8988T (cell line): ENCODE data around the gene PWWP2B.
A peak's percentile ranks its signal among the peaks of the same experiment; 100 is the strongest.
"Not testable (repeated sequence)": the region's sequence is repeated elsewhere in the genome, so short reads cannot be mapped to it uniquely, and the experiment has no call there.

Source experiments
- DNase-seq: peaks from one replicate; pipeline ENCODE4 v3.0.0; 2011

PWWP2B gene

GRCh38 chr10:132363921-132364593, 32.9 kb upstream of the PWWP2B start:
- DNase-seq: no peak

- DNase-seq: no peak
These were observed 32.4 kb upstream of the PWWP2B start for GRCh38 chr10:132364594-132364970.

- DNase-seq: no peak
These were observed 31.9 kb upstream of the PWWP2B start for GRCh38 chr10:132365102-132365501.

GRCh38 chr10:132366006-132366405, 31.0 kb upstream of the PWWP2B start:
- no peak for DNase-seq

GRCh38 chr10:132366499-132366898, 30.5 kb upstream of the PWWP2B start:
- no peak for DNase-seq

- DNase-seq: no peak
These were observed 28.6 kb upstream of the PWWP2B start for GRCh38 chr10:132368391-132368790.

GRCh38 chr10:132368881-132369635, 27.9 kb upstream of the PWWP2B start:
- DNase-seq: no peak

- DNase-seq: no peak
These were observed 27.3 kb upstream of the PWWP2B start for GRCh38 chr10:132369636-132370185.

- DNase-seq: no peak
These were observed 26.3 kb upstream of the PWWP2B start for GRCh38 chr10:132370426-132371340.

- no peak for DNase-seq
These were observed 25.3 kb upstream of the PWWP2B start for GRCh38 chr10:132371641-132372081.

GRCh38 chr10:132372516-132373095, 24.4 kb upstream of the PWWP2B start:
- no peak for DNase-seq

GRCh38 chr10:132373241-132373955, 23.6 kb upstream of the PWWP2B start:
- DNase-seq: no peak

GRCh38 chr10:132374176-132374575, 22.8 kb upstream of the PWWP2B start:
- no peak for DNase-seq

GRCh38 chr10:132374612-132375011, 22.4 kb upstream of the PWWP2B start:
- peak; percentile 4 for DNase-seq

GRCh38 chr10:132375116-132375794, 21.7 kb upstream of the PWWP2B start:
- no peak for DNase-seq

- DNase-seq: peak; percentile 1
These were observed 21.2 kb upstream of the PWWP2B start for GRCh38 chr10:132375795-132376297.

GRCh38 chr10:132376394-132376851, 20.6 kb upstream of the PWWP2B start:
- DNase-seq: no peak

GRCh38 chr10:132377326-132377725, 19.7 kb upstream of the PWWP2B start:
- no peak for DNase-seq

- DNase-seq: not testable (repeated sequence)
These were observed 18.0 kb upstream of the PWWP2B start for GRCh38 chr10:132379026-132379425.

- DNase-seq: not testable (repeated sequence)
These were observed 16.0 kb upstream of the PWWP2B start for GRCh38 chr10:132380986-132381385.

GRCh38 chr10:132381741-132382140, 15.3 kb upstream of the PWWP2B start:
- DNase-seq: no peak
